CD1c-positive myeloid dendritic cell (primary cell): ENCODE data around the gene TRIM71.
"Not testable (repeated sequence)": the region's sequence is repeated elsewhere in the genome, so short reads cannot be mapped to it uniquely, and the experiment has no call there.

Source experiments
- DNase-seq: peaks from one replicate; pipeline ENCODE4 v3.0.0-alpha.2; 2016; ENCODE audit errors: extremely low spot score

TRIM71 gene

GRCh38 chr3:32842987-32843386 is 25.2 kb downstream of the TRIM71 start:
- DNase-seq, result no peak

- DNase-seq, result no peak
Measured at GRCh38 chr3:32843510-32844321, 25.9 kb downstream of the TRIM71 start.

GRCh38 chr3:32844322-32844654 is 26.5 kb downstream of the TRIM71 start:
- DNase-seq, result no peak

- no peak for DNase-seq
Measured at GRCh38 chr3:32844914-32845313, 27.1 kb downstream of the TRIM71 start.

- DNase-seq, result not testable (repeated sequence)
Measured at GRCh38 chr3:32845546-32845945, 27.7 kb downstream of the TRIM71 start.

GRCh38 chr3:32847045-32847444 is 29.2 kb downstream of the TRIM71 start:
- not testable (repeated sequence) for DNase-seq

GRCh38 chr3:32847528-32847927 is 29.7 kb downstream of the TRIM71 start:
- no peak for DNase-seq

- DNase-seq, result no peak
Measured at GRCh38 chr3:32848215-32848614, 30.4 kb downstream of the TRIM71 start.

GRCh38 chr3:32849046-32849445 is 31.2 kb downstream of the TRIM71 start:
- DNase-seq, result no peak

GRCh38 chr3:32850226-32850625 is 32.4 kb downstream of the TRIM71 start:
- no peak for DNase-seq

GRCh38 chr3:32850636-32851035 is 32.8 kb downstream of the TRIM71 start:
- no peak for DNase-seq

GRCh38 chr3:32852146-32852545 is 34.3 kb downstream of the TRIM71 start:
- no peak for DNase-seq

GRCh38 chr3:32855350-32855953 is 37.7 kb downstream of the TRIM71 start:
- DNase-seq, result no peak

- no peak for DNase-seq
Measured at GRCh38 chr3:32856355-32856889, 38.6 kb downstream of the TRIM71 start.

GRCh38 chr3:32856901-32857507 is 39.2 kb downstream of the TRIM71 start:
- DNase-seq, result no peak

GRCh38 chr3:32857921-32858320 is 40.1 kb downstream of the TRIM71 start:
- no peak for DNase-seq

GRCh38 chr3:32859604-32860237 is 41.9 kb downstream of the TRIM71 start:
- no peak for DNase-seq

- no peak for DNase-seq
Measured at GRCh38 chr3:32860499-32860898, 42.7 kb downstream of the TRIM71 start.

GRCh38 chr3:32861681-32862080 is 43.9 kb downstream of the TRIM71 start:
- DNase-seq, result no peak

GRCh38 chr3:32862247-32862935 is 44.6 kb downstream of the TRIM71 start:
- no peak for DNase-seq

- DNase-seq, result no peak
Measured at GRCh38 chr3:32862936-32863487, 45.2 kb downstream of the TRIM71 start.
